ENCODE measurements around the gene ZNF280A.
"Not testable (repeated sequence)": the region's sequence is repeated elsewhere in the genome, so short reads cannot be mapped to it uniquely, and the experiment has no call there.

Gene ZNF280A

DNA sequence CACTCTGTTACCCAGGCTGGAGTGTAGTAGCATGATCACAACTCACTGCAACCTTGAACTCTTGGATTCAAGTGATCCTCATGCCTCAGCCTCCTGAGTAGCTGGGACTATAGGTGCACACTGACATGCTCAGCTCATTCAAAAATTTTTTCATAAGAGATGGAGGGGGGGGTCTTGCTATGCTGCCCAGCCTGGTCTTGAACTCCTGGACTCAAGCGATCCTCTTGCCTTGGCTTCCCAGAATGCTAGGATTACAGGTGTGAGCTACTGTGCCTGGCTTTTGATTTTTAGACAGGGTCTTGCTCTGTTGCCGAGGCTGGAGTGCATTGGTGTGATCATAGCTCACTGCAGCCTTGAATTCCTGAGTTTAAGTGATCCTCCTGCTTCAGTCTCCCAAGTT, 25.0 kb upstream of the ZNF280A start:
- no peak for DNase-seq (ENCODE audit: low read depth)

DNA sequence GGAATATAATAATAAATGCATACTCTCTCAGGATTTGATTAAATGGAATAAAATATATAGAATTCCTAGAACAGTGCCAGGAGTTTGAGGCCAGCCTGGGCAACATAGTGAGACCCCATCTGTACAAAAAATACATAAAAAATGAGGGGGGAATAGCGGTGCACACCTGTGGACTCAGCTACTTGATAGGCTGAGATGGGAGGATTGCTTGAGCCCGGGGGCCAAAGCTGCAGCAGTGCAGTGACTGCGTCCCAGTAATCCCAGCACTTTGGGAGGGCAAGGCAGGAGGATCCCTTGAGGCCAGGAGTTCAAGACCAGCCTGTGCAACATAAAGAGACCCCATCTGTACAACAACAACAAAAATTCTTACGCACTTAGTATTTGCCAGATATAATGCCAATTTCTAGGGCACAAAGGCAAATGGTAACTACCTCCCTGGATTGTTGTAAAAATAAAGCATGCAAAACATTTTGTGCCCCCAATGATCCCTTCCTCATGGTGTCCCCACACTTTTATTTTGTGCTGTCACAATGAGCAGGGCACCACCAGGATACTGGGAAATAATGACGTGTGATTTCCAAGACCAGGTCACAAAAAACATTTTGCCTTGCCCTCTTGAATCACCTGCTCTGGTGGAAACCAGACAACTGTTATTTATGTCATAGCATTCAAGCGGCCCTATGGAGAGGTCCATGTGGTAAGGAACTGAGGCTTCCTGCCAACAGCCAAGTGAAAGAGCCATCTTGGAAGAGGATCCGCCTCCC, 18.3 kb upstream of the ZNF280A start:
- DNase-seq (ENCODE audit: low read depth) = no peak

GRCh38 chr22:22536916-22537315, 16.8 kb upstream of the ZNF280A start:
- DNase-seq (ENCODE audit: low read depth) = no peak

DNA sequence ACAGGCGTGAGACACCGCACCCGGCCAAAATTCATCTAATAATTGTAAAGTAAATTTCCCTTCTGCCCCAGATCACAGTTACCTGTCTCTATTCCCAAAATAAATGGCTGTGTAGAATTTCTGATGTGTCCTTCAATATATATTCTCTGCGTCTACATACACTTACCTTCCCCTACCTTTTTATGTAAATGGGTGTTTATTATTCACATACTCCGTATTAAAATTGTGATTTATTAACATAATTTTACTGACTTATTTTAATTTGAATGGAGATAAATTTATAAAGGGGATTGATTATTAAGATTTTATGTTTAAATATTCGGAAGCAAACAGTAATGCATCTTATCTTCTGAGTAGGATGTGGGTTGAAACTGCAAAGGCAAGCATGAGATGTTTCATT, 16.4 kb upstream of the ZNF280A start:
- no peak for DNase-seq (ENCODE audit: low read depth)

- no peak for DNase-seq (ENCODE audit: low read depth)
Observed at GRCh38 chr22:22535662-22536061, 15.6 kb upstream of the ZNF280A start.

DNA sequence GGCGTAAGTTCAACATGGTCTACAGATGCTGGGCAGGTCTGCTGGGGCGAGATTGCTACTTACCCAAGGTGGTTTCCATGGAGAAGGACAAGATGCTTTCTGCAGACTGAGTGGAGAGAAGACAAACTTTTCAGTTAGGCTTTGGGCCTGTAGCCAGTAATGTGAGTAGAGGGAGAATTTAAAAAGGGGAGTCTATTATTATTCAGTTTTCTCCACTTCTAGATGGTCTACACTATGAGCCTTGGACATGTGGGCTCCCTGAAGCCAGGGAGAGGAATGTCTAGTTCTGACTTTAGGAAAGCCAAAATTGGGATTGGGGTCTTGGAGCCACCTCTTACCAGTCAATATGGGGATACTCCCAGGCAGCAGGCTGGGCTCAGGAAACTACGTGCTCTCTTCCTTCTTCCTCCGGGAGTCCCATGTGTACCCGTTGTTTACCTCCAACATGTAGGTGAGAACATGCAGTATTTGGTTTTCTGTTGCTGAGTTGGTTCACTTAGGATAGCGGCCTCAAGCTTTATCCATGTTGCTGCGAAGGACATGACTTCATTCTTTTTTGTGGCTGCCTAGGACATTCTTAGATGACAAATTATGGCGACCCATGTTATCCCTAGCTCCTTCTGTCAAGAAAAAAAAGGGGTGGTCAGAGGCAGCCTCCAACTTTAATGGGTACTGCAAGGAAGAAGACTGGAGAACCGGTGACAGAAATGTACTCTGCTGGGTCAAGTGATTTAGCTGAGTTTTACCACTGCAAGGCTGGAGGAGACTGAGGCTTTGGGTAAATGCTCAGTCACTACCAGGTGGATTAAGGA, 14.7 kb upstream of the ZNF280A start:
- DNase-seq (ENCODE audit: low read depth) = no peak

- no peak for DNase-seq (ENCODE audit: low read depth)
Observed at GRCh38 chr22:22533863-22534262, 13.8 kb upstream of the ZNF280A start.

DNA sequence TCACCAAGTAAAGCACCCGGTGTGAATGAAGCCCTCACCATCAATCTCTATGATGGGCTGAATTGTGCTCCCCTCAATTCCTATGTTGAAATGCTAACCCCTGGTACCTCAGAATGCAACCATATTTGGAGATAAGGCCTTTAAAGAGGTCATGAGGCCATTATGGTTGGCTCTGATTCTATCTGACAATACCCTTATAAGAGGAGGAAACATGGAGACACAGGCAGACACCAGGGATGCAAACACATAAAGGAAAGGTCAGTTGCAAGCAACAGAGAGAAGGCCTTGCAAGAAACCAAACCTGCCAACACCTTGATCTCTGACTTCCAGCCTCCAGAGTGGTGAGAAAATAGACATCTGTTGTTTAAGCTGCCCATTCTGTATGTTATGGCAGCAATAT, 13.3 kb upstream of the ZNF280A start:
- no peak for DNase-seq (ENCODE audit: low read depth)

GRCh38 chr22:22532547-22533071, 12.5 kb upstream of the ZNF280A start:
- DNase-seq (ENCODE audit: low read depth) = not testable (repeated sequence)

DNA sequence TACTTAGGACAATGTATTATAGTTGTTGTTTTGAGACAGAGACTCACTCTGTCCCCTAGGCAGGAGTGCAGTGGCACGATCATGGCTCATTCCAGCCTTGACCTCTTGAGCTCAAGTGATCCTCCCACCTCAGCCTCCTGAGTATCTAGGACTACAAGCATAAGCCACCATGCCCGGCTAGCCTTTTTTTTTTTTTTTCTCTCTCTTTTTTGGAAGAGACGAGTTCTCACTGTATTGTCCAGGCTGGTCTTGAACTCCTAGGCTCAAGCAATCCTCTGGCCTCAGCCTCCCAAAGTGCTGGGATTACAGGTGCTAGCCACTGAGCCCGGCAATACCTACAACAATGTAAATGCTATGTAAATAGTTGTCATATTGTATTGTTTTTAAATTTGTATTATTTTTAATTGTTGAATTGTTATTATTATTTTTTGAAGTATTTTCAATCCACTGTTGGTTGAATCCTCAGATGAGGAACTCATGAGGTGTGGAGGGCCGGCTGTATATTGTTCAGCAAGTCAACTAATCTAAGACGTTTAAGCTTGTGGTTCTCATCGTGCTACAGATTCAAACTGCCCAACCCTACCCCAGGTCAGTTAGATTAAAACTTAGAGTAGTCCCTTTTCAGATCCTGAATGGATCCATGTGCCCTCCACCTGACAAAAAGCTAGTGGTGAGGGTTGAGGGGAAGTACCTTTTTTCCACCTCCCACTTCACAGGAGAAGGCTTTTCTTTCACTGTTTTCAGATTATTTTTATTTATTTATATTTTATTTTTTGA, 11.9 kb upstream of the ZNF280A start:
- DNase-seq (ENCODE audit: low read depth) = no peak

GRCh38 chr22:22528780-22529179, 8.7 kb upstream of the ZNF280A start:
- no peak for DNase-seq (ENCODE audit: low read depth)

GRCh38 chr22:22527312-22527711, 7.2 kb upstream of the ZNF280A start:
- no peak for DNase-seq (ENCODE audit: low read depth)

- DNase-seq (ENCODE audit: low read depth) = no peak
Observed at GRCh38 chr22:22526125-22526912, 6.2 kb upstream of the ZNF280A start.

- DNase-seq (ENCODE audit: low read depth) = no peak
Observed at GRCh38 chr22:22523494-22523893, 3.4 kb upstream of the ZNF280A start.

GRCh38 chr22:22521631-22522030, 1.6 kb upstream of the ZNF280A start:
- DNase-seq (ENCODE audit: low read depth) = no peak

- peak; percentile 40 for DNase-seq (ENCODE audit: low read depth)
Observed at GRCh38 chr22:22520667-22521602, 865 bp upstream of the ZNF280A start.

- DNase-seq (ENCODE audit: low read depth) = no peak
Observed at GRCh38 chr22:22519591-22519990, 479 bp downstream of the ZNF280A start.

DNA sequence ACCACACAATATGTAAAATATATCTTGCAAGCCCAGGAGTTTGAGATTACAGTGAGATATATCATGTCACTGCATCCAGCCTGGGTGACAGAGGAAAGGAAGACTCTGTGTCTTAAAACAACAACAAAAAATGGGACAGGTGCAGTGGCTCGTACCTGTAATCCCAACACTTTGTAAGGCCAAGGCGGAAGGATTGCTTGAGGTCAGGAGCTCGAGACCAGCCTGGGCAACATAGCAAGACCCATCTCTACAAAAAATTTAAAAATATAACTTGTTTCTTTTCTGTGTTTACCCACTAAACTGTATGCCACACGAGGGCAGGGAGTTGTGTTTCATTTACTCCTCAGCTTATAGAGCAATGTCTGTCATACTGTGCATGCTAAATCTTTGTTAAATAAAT, 3.1 kb downstream of the ZNF280A start:
- DNase-seq (ENCODE audit: low read depth) = no peak

- no peak for DNase-seq (ENCODE audit: low read depth)
Observed at GRCh38 chr22:22515890-22516289, 4.2 kb downstream of the ZNF280A start.

DNA sequence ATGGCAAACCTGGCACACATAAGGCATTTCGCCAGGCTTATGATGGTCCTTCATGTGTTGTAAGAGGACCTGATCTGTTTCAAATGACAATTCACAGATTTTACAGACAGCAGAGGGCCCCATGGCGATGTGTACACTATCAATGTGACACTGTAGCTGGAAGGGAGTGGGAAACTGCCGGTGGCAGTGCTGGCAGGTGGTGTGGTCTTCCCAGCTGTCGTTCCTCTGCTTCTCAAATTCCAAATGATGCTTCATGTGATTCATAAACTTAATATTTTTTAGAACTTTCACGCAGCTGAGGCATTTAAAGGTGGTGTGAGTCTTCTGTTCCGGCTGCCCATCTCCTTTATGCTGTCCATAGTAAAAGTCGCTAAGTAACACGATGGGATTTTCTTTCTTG, 5.6 kb downstream of the ZNF280A start:
- not testable (repeated sequence) for DNase-seq (ENCODE audit: low read depth)
